GM18505 (cell line): Measurements from ENCODE around the gene KLHL2.
A peak's percentile ranks its signal among the peaks of the same experiment; 100 is the strongest.

ENCODE experiments used
- ATAC-seq: cut with Tn5 transposase; IDR thresholded peaks from one replicate; pipeline ENCODE4 v1.9.1; 2021; ENCODE audit not compliant: unreplicated experiment
- POLR2A ChIP-seq: IDR thresholded peaks from 4 replicates; pipeline ENCODE4 v1.6.1; 2011; ENCODE audit warnings: borderline replicate concordance; ENCODE audit not compliant: insufficient read depth, insufficient read length; ENCODE audit errors: extremely low read depth

KLHL2 gene

GRCh38 chr4:165191348-165191656 lies 16.1 kb upstream of the KLHL2 start:
- TF ChIP-seq POLR2A, result no peak
- ATAC-seq, result no peak

GRCh38 chr4:165191814-165192499 lies 15.4 kb upstream of the KLHL2 start:
- TF ChIP-seq POLR2A, result no peak
- no peak for ATAC-seq

GRCh38 chr4:165192500-165192898 lies 14.9 kb upstream of the KLHL2 start:
- no peak for ATAC-seq

GRCh38 chr4:165192956-165193355 lies 14.4 kb upstream of the KLHL2 start:
- no peak for ATAC-seq
- TF ChIP-seq POLR2A, result no peak

More at GRCh38 chr4:165192500-165192898, 14.9 kb upstream of the KLHL2 start:
- TF ChIP-seq POLR2A, result no peak

GRCh38 chr4:165194368-165194767 lies 13.0 kb upstream of the KLHL2 start:
- no peak for TF ChIP-seq POLR2A
- ATAC-seq, result no peak

GRCh38 chr4:165198329-165198728 lies 9.0 kb upstream of the KLHL2 start:
- no peak for ATAC-seq
- TF ChIP-seq POLR2A, result no peak

GRCh38 chr4:165199286-165199685 lies 8.1 kb upstream of the KLHL2 start:
- TF ChIP-seq POLR2A, result no peak
- no peak for ATAC-seq

GRCh38 chr4:165199722-165200121 lies 7.6 kb upstream of the KLHL2 start:
- no peak for ATAC-seq
- no peak for TF ChIP-seq POLR2A

- TF ChIP-seq POLR2A, result no peak
- no peak for ATAC-seq
Measured at GRCh38 chr4:165201806-165202205, 5.6 kb upstream of the KLHL2 start.

GRCh38 chr4:165203541-165204461 lies 3.6 kb upstream of the KLHL2 start:
- no peak for ATAC-seq

GRCh38 chr4:165204462-165204830 lies 2.9 kb upstream of the KLHL2 start:
- no peak for ATAC-seq
- TF ChIP-seq POLR2A, result no peak

More at GRCh38 chr4:165203541-165204461, 3.6 kb upstream of the KLHL2 start:
- no peak for TF ChIP-seq POLR2A

- ATAC-seq, result peak; percentile 26
Measured at GRCh38 chr4:165207016-165207430, 338 bp upstream of the KLHL2 start.

GRCh38 chr4:165208221-165208652 lies 876 bp downstream of the KLHL2 start:
- no peak for ATAC-seq
- no peak for TF ChIP-seq POLR2A

More at GRCh38 chr4:165207016-165207430, 338 bp upstream of the KLHL2 start:
- no peak for TF ChIP-seq POLR2A
